K562 treated with DMSO at 1 percent for 48 hours (cell line): ENCODE data around the gene TRAT1. TPM values are rescaled to one million over a fixed set of nuclear protein-coding genes. Genes with fewer than 3 reads are reported as not detected.

Experiments used
- total RNA-seq: library from RNA; unstranded; fragments of 300-600 nt; gene quantifications from 2 replicates; pipeline ENCODE4 v1.2.3, GENCODE V29; 2022; ENCODE audit warnings: low replicate concordance; ENCODE audit errors: extremely low read depth

Gene TRAT1, protein sequence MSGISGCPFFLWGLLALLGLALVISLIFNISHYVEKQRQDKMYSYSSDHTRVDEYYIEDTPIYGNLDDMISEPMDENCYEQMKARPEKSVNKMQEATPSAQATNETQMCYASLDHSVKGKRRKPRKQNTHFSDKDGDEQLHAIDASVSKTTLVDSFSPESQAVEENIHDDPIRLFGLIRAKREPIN
- not detected in 2 replicates for total RNA-seq

GRCh38 chr3:108822123-108822897 is at the start of gene TRAT1:
TSS of gene TRAT1 (plus strand) at chr3:108822786. CDS start at chr3:108822928, 142 bp downstream.

Other genes starting within 250 kb of the TRAT1 start
- gene CIP2A, start 233.3 kb upstream of the TRAT1 start, total RNA-seq: not detected in 2 replicates
- not detected in 2 replicates for gene DZIP3, start 233.1 kb upstream of the TRAT1 start, total RNA-seq
- not detected in 2 replicates for gene RETNLB, start 65.4 kb upstream of the TRAT1 start, total RNA-seq
- not detected in 2 replicates for gene GUCA1C, start 131.1 kb downstream of the TRAT1 start, total RNA-seq